ENCODE data around the gene CCR6.

DNA sequence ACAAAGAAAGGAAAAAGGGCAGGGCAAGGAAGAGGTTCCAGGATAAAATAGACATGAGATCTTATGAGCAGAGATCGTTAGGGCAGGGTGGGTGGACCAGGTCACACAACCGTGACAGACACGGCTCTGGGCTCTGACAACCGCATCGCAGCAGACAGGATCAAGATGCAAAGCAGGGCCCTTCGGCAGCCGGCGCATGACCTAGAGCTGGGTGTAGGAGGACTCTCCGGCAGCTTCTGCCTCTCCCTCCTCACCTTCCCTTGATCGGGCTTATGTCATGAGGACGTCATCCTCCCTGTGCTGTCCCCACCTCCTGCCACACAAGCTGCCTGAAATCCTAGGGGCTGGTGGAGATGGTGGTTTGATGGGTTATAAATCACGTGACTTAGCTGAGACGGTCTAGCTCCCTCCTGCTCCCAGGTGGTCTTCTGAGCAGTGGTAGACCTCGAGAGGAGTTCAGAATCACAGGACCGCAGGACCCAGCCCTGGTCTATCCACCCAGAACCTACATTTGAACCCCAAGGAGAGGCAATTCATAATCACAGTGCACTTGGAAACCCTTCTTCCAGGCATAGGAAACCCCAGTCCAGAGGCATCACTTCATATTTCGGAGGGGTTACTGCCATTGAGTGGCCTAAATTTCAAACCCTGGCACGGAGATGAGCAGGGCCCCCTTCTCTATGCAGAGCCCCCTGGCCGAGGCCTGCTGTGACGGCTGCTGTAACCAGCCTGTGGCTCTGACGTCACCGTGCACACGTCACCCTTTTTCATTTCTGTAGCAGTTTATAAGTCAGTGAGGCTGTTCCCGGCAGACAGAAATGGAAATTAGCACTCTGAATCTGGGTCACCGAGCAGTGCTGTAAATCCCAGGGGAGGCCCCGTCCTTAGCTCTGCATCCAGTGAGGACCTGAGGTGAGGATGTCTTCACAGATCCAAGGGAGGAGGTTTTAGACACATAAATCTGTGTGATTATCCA is 8.7 kb upstream of the CCR6 start:
- peak; percentile 34 for TF ChIP-seq POLR2A (IDR thresholded peaks at IDR 0.05)
- TF ChIP-seq CTCF (IDR thresholded peaks at IDR 0.05): no peak
- TF ChIP-seq POLR2AphosphoS5 (IDR thresholded peaks at IDR 0.05): no peak
